GM13977 (cell line): ENCODE data around the gene NENF.

Source experiments
- DNase-seq: peaks from one replicate; pipeline ENCODE4 v3.0.0; 2012; ENCODE audit warnings: low spot score
- in situ Hi-C: fragments of 300-500 bp; cut with MboI; formaldehyde crosslinking; loops from one replicate; pipeline ENCODE4 v1.12.0; 2022; ENCODE audit warnings: low sequenced_read_pairs, low pct_unique_long_range_greater_than_20kb, mixed read lengths, inconsistent platforms; ENCODE audit not compliant: unreplicated experiment
- TF ChIP-seq, protein P1 (sequence below): IDR thresholded peaks from 2 replicates; pipeline ENCODE4 v1.5.1; 2012; ENCODE audit warnings: mild to moderate bottlenecking, control low read depth; ENCODE audit not compliant: insufficient read depth; ENCODE audit errors: extremely low read depth, missing control alignments

NENF gene

DNA sequence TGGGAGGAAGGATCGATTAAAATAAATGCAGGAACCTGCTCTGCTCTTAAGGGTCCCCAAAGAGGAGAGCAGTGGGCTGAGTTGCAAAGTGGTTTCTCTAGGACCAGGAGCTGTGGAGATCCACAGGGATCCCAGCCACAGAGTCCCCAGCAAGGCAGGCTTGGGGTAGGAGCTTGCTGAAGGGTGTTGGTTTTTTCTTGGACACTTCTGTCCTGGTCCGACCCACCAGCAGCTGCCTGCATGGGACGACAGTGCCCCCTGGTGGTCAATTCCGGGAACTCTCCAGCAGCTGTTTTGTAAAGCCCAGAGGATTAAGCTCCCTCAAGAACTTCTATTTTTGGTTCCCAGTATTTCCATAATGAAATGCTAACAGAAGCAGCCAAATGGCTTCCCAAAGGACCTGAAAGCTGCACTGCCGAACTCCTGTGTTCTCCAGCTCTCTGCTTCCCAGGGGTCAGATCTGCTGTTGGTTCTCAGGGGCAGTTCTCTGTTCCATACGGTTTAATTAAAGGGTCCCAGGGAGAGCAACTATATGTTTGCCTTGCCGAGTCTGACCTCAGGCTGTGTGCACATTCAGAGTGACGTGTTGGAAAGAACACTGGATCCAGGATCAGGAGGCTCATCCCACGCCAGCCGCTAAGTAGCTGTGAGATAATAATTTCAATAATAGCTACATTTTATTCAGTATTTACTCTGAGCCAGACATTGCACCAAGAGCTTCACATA, 23.2 kb downstream of the NENF start:
- peak; percentile 83 for DNase-seq
- TF ChIP-seq, protein P1, sequence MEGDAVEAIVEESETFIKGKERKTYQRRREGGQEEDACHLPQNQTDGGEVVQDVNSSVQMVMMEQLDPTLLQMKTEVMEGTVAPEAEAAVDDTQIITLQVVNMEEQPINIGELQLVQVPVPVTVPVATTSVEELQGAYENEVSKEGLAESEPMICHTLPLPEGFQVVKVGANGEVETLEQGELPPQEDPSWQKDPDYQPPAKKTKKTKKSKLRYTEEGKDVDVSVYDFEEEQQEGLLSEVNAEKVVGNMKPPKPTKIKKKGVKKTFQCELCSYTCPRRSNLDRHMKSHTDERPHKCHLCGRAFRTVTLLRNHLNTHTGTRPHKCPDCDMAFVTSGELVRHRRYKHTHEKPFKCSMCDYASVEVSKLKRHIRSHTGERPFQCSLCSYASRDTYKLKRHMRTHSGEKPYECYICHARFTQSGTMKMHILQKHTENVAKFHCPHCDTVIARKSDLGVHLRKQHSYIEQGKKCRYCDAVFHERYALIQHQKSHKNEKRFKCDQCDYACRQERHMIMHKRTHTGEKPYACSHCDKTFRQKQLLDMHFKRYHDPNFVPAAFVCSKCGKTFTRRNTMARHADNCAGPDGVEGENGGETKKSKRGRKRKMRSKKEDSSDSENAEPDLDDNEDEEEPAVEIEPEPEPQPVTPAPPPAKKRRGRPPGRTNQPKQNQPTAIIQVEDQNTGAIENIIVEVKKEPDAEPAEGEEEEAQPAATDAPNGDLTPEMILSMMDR: peak; percentile 92

DNA sequence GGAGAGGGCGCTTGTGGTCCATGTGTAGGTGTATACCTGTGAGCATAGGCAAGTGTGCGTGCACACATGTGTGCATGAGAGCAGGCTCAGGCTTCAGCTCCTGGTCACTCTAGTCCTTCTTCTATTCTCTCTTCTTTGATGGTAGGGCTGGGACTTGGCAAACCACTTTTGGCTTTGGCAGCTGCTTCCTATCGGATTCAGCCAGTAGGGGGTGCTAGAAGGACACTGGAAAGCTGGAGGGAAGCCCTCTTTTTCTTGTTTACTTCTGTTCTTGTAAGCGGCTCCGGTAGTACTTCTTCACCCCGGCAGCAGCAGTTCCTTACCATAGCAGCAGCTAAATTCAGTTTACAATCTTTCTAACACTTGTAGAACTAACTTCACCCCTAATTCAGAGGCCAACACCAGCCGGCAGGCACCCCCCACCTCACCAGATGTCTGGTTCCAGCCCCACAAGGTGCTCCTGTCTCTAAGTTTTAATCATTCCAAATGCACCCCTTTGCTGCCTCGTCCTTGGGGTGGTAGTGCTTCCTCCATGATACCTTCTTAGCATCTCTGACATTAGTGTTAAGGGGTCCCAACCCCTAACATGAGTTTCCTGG, 25.1 kb downstream of the NENF start:
- in situ Hi-C loops: loop anchor here (25.0 kb wide), 1 partner anchor 529 kb away; no protein-coding TSS in a partner anchor
- DNase-seq: peak; percentile 73

More for the DNA sequence above, 23.2 kb downstream of the NENF start:
- in situ Hi-C loops: loop anchor here (25.0 kb wide), 1 partner anchor 531 kb away; no protein-coding TSS in a partner anchor

DNA sequence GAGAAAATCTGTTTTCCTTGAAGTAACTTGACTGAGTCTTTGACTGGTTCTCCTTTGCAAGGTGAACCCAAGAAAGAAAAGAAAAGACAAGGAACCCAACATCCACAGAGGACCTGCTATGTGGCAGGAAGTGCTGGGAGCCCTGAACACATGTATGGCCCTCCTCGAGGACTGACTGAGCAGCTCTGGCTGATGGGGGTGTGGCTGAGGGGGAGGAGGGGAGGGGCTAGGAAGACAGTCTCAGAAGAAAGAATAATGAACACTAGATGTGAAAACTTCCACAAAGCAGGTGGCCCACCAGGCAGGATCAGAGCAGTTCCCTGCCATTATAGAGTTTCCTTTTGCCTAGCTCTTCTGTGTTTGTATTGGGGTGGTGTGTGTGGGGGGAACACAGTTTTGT, 26.1 kb downstream of the NENF start:
- TF ChIP-seq, protein P1: no peak
- no peak for DNase-seq
- in situ Hi-C loops: loop anchor here (25.0 kb wide), 1 partner anchor 528 kb away; no protein-coding TSS in a partner anchor

More for the DNA sequence above, 25.1 kb downstream of the NENF start:
- TF ChIP-seq, protein P1: peak; percentile 81

DNA sequence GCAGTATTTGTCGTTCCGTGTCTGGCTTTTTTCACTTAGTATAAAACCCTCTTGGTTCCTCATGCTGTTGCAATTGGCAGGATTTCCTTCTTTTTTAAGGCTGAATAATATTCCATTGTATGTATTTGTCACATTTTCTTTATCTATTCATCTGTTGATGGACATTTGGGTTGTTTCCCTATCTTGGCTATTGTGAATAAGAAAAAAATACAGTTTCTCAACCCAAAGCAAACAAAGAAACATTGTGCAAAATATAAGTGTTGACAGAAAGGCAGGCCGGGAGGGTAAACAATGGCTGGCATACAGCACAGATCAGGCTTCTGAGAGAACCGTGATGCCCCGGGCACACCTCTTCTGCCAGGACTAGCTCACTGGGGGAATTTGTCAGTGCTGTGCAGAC, 26.9 kb downstream of the NENF start:
- DNase-seq: no peak
- in situ Hi-C loops: loop anchor here (25.0 kb wide), 1 partner anchor 528 kb away; no protein-coding TSS in a partner anchor
- TF ChIP-seq, protein P1: no peak

DNA sequence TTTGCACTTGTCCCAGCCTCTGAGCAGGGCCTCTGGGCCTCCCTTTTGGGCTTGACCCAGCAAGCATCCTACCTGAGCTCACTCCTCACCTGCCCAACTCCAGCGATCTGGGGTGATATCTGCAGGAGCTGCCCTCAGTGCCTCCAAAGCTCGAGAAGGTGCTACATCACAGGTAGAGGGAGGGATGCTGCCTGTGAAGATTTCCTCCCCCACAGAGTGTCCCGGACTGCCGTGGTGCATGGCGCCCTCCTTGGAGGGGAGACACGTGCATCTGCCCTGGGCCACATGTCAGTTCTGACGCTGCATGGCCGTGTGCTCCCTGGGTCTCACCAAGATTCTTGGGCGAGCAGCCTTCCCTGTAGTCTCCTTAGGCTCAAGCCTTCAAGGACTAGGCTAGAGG, 27.7 kb downstream of the NENF start:
- DNase-seq: no peak
- TF ChIP-seq, protein P1: no peak
- in situ Hi-C loops: loop anchor here (25.0 kb wide), 1 partner anchor 527 kb away; no protein-coding TSS in a partner anchor

DNA sequence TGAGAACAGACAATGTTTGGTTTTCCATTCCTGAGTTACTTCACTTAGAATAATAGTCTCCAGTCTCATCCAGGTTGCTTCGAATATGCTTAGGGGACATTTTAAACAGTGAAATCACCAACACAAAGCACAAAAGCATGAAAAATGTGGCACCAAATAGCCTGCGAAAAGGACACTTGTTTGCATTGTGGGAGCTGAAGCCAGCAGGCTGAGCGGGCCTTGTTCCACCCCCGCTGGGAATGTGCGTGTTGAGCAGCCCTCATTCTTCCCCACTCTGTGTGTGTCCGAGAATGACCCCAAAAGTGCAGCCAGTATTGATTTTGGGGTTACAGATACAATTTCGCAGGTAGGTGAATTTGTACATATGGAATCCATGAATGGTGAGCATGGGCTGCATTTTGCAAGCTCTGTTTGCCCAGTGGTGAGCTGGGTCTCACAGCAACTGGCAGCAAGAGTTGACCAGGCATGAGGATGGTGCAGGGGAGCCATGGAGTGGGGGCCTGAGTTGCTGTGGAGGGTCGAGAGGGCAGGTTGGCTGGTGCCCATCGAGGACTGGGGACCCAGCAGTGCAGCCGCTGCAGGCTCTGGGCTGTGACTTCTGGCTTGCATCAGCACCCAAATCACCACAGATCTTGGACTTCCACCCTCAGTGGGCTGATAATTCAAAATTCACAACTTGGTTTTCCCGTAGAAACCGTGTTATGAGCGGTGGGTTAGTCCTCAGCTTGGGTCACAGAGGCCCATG, 29.4 kb downstream of the NENF start:
- in situ Hi-C loops: loop anchor here (25.0 kb wide), 1 partner anchor 525 kb away; no protein-coding TSS in a partner anchor
- no peak for DNase-seq
- TF ChIP-seq, protein P1: no peak
